ENCODE measurements around the gene IFNAR1. TPM values are rescaled to one million over a fixed set of nuclear protein-coding genes. Genes with fewer than 3 reads are reported as not detected.

IFNAR1 gene
- 10.3 to 25.3 TPM (median 18.9 TPM) in 5 replicates for total RNA-seq (2022; extraction: Qiagen RNA extraction; ENCODE audit: low read depth)

GRCh38 chr21:33324291-33325221, at the start of gene IFNAR1:
IFNAR1 (plus strand) TSS chr21:33324970; CDS start chr21:33325056, 86 bp downstream.

GRCh38 chr21:33403128-33403785, 78.5 kb downstream of the IFNAR1 start, which contains the start of gene IFNGR2:
IFNGR2 (plus strand) TSS chr21:33403413; CDS start chr21:33403544, 131 bp downstream.

Other genes starting within 250 kb of the IFNAR1 start
- gene IFNAR2, start 95.0 kb upstream of the IFNAR1 start, total RNA-seq (2022; extraction: Qiagen RNA extraction; ENCODE audit: low read depth): 11.9 to 23.1 TPM (median 17.1 TPM) in 5 replicates
- 16.4 to 19.4 TPM (median 17.8 TPM) in 5 replicates for gene IL10RB, start 58.6 kb upstream of the IFNAR1 start, total RNA-seq (2022; extraction: Qiagen RNA extraction; ENCODE audit: low read depth)
- gene IFNGR2, start 78.4 kb downstream of the IFNAR1 start, total RNA-seq (2022; extraction: Qiagen RNA extraction; ENCODE audit: low read depth): 54.5 to 65.5 TPM (median 61.4 TPM) in 5 replicates
- 6.2 to 12.3 TPM (median 10.1 TPM) in 5 replicates for gene TMEM50B, start 155.0 kb downstream of the IFNAR1 start, total RNA-seq (2022; extraction: Qiagen RNA extraction; ENCODE audit: low read depth)
- gene DNAJC28, start 166.7 kb downstream of the IFNAR1 start, total RNA-seq (2022; extraction: Qiagen RNA extraction; ENCODE audit: low read depth): 0.25 to 0.57 TPM (median 0.30 TPM) in 4 of 5 replicates, not detected in the other
- 59.7 to 70.0 TPM (median 64.9 TPM) in 5 replicates for gene GART, start 217.1 kb downstream of the IFNAR1 start, total RNA-seq (2022; extraction: Qiagen RNA extraction; ENCODE audit: low read depth)
- 66.7 to 119 TPM (median 86.2 TPM) in 5 replicates for gene SON, start 218.1 kb downstream of the IFNAR1 start, total RNA-seq (2022; extraction: Qiagen RNA extraction; ENCODE audit: low read depth)